GM12878 (cell line): ENCODE data around the gene COL15A1. TPM values are rescaled to one million over a fixed set of nuclear protein-coding genes. Genes with fewer than 3 reads are reported as not detected.

Experiments used
- ATAC-seq: fragments of 200-7000 bp; cut with Tn5 transposase; 3 replicates; pipeline ENCODE4 v1.9.1; 2020; ENCODE audit warnings: mild to moderate bottlenecking, moderate library complexity
- BruUV-seq: library from RNA; stranded (reverse); fragments of 400-500 nt; replicated peaks from 2 replicates; lab custom pipeline; 2021; lab: Mats Ljungman, UMichigan
- CTCF ChIA-PET: fragments of 300-600 bp; sonication (Branson Sonifier 250); formaldehyde crosslinking; extraction: SDS; loops from one replicate; lab custom pipeline; 2021; ENCODE audit warnings: inconsistent platforms; lab: Yijun Ruan, JAX
- POLR2A ChIA-PET: fragments of 350-600 bp; formaldehyde crosslinking; extraction: SDS; loops from one replicate; lab custom pipeline; 2021; ENCODE audit warnings: inconsistent platforms; lab: Charles Lee
- RAD21 ChIA-PET: fragments of 300-600 bp; sonication (Branson Sonifier 250); formaldehyde crosslinking; loops from one replicate; lab custom pipeline; 2023; ENCODE audit warnings: antibody characterized with exemption; ENCODE audit not compliant: unreplicated experiment; lab: Charles Lee
- SMC1A ChIA-PET: fragments of 300-600 bp; sonication (Branson Sonifier 250); formaldehyde crosslinking; loops from one replicate; lab custom pipeline; 2023; ENCODE audit not compliant: unreplicated experiment, uncharacterized antibody; lab: Charles Lee
- DNase-seq: peaks from one replicate; pipeline ENCODE4 v3.0.0-alpha.2; 2011; ENCODE audit warnings: low read depth, low spot score
- FAIRE-seq: peaks from 3 replicates; lab custom pipeline; 2011; peaks lifted over from hg19 to GRCh38; lab: Jason Lieb, UNC
- H2AFZ ChIP-seq: 2 replicates; pipeline ENCODE4 v1.6.0; 2011; ENCODE audit warnings: low read depth, low read length, control low read depth; ENCODE audit not compliant: control insufficient read depth
- H3K27ac ChIP-seq: 2 replicates; pipeline ENCODE4 v1.5.1; 2011; ENCODE audit warnings: control low read depth; ENCODE audit not compliant: control insufficient read depth, insufficient read depth
- H3K27me3 ChIP-seq, 2 experiments: replicated peaks in 1 of 2; 2 replicates each; pipeline versions ENCODE4 v1.6.0 to v1.6.1; 2011; ENCODE audit warnings: low read length in 1 of 2; ENCODE audit not compliant: control insufficient read depth in 2 of 2, insufficient read depth in 2 of 2
- H3K36me3 ChIP-seq, 2 experiments: 2 replicates each; pipeline ENCODE4 v1.5.1; 2011; ENCODE audit warnings: low read length in 1 of 2; ENCODE audit not compliant: control insufficient read depth in 2 of 2, insufficient read depth in 2 of 2
- H3K4me1 ChIP-seq: 2 replicates; pipeline ENCODE4 v1.6.1; 2011; ENCODE audit warnings: mild to moderate bottlenecking, low read length, moderate library complexity, mixed read lengths; ENCODE audit not compliant: control insufficient read depth, insufficient read depth
- H3K4me2 ChIP-seq: 2 replicates; pipeline ENCODE4 v1.6.0; 2011; ENCODE audit warnings: control low read depth; ENCODE audit not compliant: control insufficient read depth, insufficient read depth
- H3K4me3 ChIP-seq: fragments of 200-600 bp; sonication (generic); 2 replicates; pipeline ENCODE4 v1.5.1; 2016
- H3K79me2 ChIP-seq: 2 replicates; pipeline ENCODE4 v1.6.0; 2011; ENCODE audit warnings: low read length; ENCODE audit not compliant: control insufficient read depth, insufficient read depth
- H3K9ac ChIP-seq: 2 replicates; pipeline ENCODE4 v1.8.0; 2011; ENCODE audit warnings: low read length, control low read depth, mixed read lengths; ENCODE audit not compliant: control insufficient read depth, insufficient read depth
- H3K9me3 ChIP-seq: replicated peaks from 3 replicates; pipeline ENCODE4 v1.5.1; 2011; ENCODE audit warnings: mild to moderate bottlenecking, low read length; ENCODE audit not compliant: control insufficient read depth, insufficient read depth
- H4K20me1 ChIP-seq: 2 replicates; pipeline ENCODE4 v1.6.0; 2011; ENCODE audit not compliant: control insufficient read depth, insufficient read depth
- ATF7 ChIP-seq: fragments of 450-650 bp; IDR thresholded peaks from 2 replicates; pipeline ENCODE4 v1.6.1; 2016; ENCODE audit warnings: low read depth, mild to moderate bottlenecking
- CBX3 ChIP-seq: fragments of 200-600 bp; sonication (generic); IDR thresholded peaks from 2 replicates; pipeline ENCODE4 v1.6.1; 2016; ENCODE audit warnings: low read depth, borderline replicate concordance
- EGR1 ChIP-seq, 2 experiments: IDR thresholded peaks; 1 replicate in 1 of 2; 2 replicates in 1 of 2; pipeline ENCODE4 v1.6.1; 2011 to 2012; ENCODE audit warnings: low read depth in 2 of 2, low read length in 2 of 2, borderline replicate concordance in 1 of 2, mild to moderate bottlenecking in 1 of 2, moderate library complexity in 1 of 2
- HCFC1 ChIP-seq: fragments of 150-350 bp; IDR thresholded peaks from 2 replicates; pipeline ENCODE4 v1.6.1; 2014; ENCODE audit warnings: low read length
- HDAC2 ChIP-seq: fragments of 200-600 bp; sonication (generic); IDR thresholded peaks from 2 replicates; pipeline ENCODE4 v1.6.1; 2017
- LARP7 ChIP-seq: fragments of 450-650 bp; IDR thresholded peaks from 2 replicates; pipeline ENCODE4 v1.6.1; 2017; ENCODE audit warnings: mild to moderate bottlenecking
- NFIC ChIP-seq: IDR thresholded peaks from 2 replicates; pipeline ENCODE4 v1.6.1; 2012; ENCODE audit warnings: low read depth, mild to moderate bottlenecking, inconsistent platforms, low read length, moderate library complexity
- RBBP5 ChIP-seq: fragments of 200-600 bp; sonication (generic); conservative IDR thresholded peaks from 2 replicates; pipeline ENCODE4 v1.6.1; 2016
- SUZ12 ChIP-seq: fragments of 200-600 bp; sonication (generic); IDR thresholded peaks from one replicate; pipeline ENCODE4 v1.6.1; 2018; ENCODE audit warnings: antibody characterized with exemption, mild to moderate bottlenecking; ENCODE audit not compliant: unreplicated experiment
- TAF1 ChIP-seq: IDR thresholded peaks from 2 replicates; pipeline ENCODE4 v1.6.1; 2011; ENCODE audit warnings: mild to moderate bottlenecking, low read depth, low read length, borderline replicate concordance
- YBX1 ChIP-seq: fragments of 450-650 bp; IDR thresholded peaks from 2 replicates; pipeline ENCODE4 v1.6.1; 2016; ENCODE audit warnings: antibody characterized with exemption
- ZSCAN29 ChIP-seq: fragments of 450-650 bp; IDR thresholded peaks from 2 replicates; pipeline ENCODE4 v1.6.1; 2017; ENCODE audit warnings: mild to moderate bottlenecking, moderate library complexity
- WGBS: methylation state at CpG from one replicate; pipeline ENCODE4 v1.1.6; 2016; ENCODE audit warnings: low lambda C conversion rate; ENCODE audit not compliant: insufficient replicate concordance, insufficient coverage; ENCODE audit errors: missing lambda C conversion rate; 5-methylcytosine and 5-hydroxymethylcytosine counted together
- in situ Hi-C: fragments of 300-500 bp; cut with MboI; formaldehyde crosslinking; loops from 9 replicates; pipeline ENCODE4 v1.14.3; 2018; ENCODE audit warnings: mixed read lengths
- intact Hi-C: fragments of 100-400 bp; cut with micrococcal nuclease; formaldehyde crosslinking; loops from one replicate; pipeline ENCODE4 v1.14.2; 2022; ENCODE audit not compliant: unreplicated experiment
- polyA plus RNA-seq, 11 experiments: library from polyadenylated mRNA; depleted of rRNA in 4 of 11; unstranded in 6 of 11; stranded (reverse) in 5 of 11; fragments of >200 nt; fragmentation: Nextera tagmentation in 4 of 11; fragmentation: Illumina TruSeq in 1 of 11; extraction: Ambion mirVana in 4 of 11; extraction: Trizol in 1 of 11; gene quantifications; 1 replicate in 1 of 11; 2 replicates in 10 of 11; pipeline versions ENCODE4 v1.2.1 to v1.2.3, GENCODE V29; 2011 to 2016; ENCODE audit warnings: inconsistent platforms in 2 of 11, missing spikeins in 2 of 11, low read depth in 1 of 11
- total RNA-seq, 4 experiments: library from RNA; depleted of rRNA in 3 of 4; stranded (reverse); fragments of >200 nt in 3 of 4; fragmentation: Illumina TruSeq in 1 of 4; extraction: Trizol in 1 of 4; gene quantifications; 2 replicates each; pipeline versions ENCODE4 v1.2.1 to v1.2.3, GENCODE V29; 2013 to 2021
- TF ChIP-seq, protein P1 (sequence below): fragments of 450-650 bp; IDR thresholded peaks from 2 replicates; pipeline ENCODE4 v1.6.1; 2017; ENCODE audit warnings: mild to moderate bottlenecking, moderate library complexity
- TF ChIP-seq, protein P2 (sequence below): fragments of 450-650 bp; conservative IDR thresholded peaks from 2 replicates; pipeline ENCODE4 v1.6.1; 2017; ENCODE audit warnings: mild to moderate bottlenecking, moderate library complexity
- TF ChIP-seq, protein P3 (sequence below): fragments of 450-650 bp; IDR thresholded peaks from 2 replicates; pipeline ENCODE4 v1.6.1; 2016; ENCODE audit warnings: mild to moderate bottlenecking
- TF ChIP-seq, protein P4 (sequence below): fragments of 150-350 bp; IDR thresholded peaks from 2 replicates; pipeline ENCODE4 v1.6.1; 2014; ENCODE audit warnings: mild to moderate bottlenecking, low read depth, low read length

The COL15A1 gene
- total and polyA plus RNA-seq, 10 of the 15 experiments (the other 5 are each of a cell fraction or from before 2014, with no cell fraction given): 0.01 to 0.28 (median 0.06) TPM; not detected in 2

DNA sequence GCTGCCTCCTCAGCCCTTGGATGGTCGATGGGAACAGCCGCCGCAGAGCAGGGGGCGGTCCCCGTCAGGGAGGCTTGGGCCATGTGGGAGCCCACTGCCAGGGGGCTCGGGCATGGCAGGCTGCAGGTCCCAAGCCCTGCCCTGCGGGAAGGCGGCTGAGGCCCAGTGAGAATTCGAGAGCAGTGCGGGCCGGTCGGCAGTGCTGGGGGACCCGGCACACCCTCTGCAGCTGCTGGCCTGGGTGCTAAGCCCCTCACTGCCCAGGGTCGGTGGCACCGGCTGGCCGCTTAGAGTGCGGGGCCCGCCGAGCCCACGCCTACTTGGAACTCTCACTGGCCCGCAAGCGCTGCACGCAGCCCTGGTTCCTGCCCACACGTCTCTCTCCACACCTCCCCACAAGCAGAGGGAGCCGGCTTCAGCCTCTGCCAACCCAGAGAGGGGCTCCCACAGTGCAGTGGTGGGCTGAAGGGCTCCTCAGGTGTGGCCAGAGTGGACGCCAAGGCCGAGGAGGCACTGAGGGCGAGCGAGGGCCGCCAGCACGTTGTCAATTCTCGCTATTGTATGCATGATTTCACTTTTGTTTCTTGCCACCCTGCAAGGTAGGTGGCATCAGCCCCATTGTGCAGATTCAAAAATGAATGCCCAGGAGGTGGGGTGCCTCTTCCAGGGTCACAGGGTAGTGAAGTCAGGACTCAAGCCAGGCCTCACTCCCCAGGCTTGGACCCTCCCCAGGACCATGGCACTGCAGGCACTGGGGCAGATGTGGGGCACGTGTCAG lies 48.6 kb downstream of the COL15A1 start:
- Histone ChIP-seq H3K9ac (no peak overlapping the region), H3K79me2 (no peaks in the 10 kb centered on the region), H3K4me1 (peaks cover 13% of the 10 kb centered on the region), H3K36me3 (no peaks in the 10 kb centered on the region), H2AFZ (no peak overlapping the region), H3K27me3 (no peaks in the 10 kb centered on the region), H3K4me3 (no peak overlapping the region), H3K9me3 (no peaks in the 10 kb centered on the region; the same call in 2 of the 3 replicates), H3K4me2 (peak overlapping the region; percentile 24; the same call in 1 of the 2 replicates), H4K20me1 (no peaks in the 10 kb centered on the region), H3K27ac (no peak overlapping the region)
- 42% methylated on average over 31 of the region's 33 CpGs for WGBS
- SMC1A ChIA-PET: interaction anchor here (1.1 to 7.7 kb wide), 4 partner anchors 9 to 145 kb away, joined by 3 to 110 read pairs (median 4); no protein-coding TSS in a partner anchor
- ATAC-seq (no peak), DNase-seq (no peak), FAIRE-seq (no peak)
- in situ Hi-C loops (no loop called here), intact Hi-C loops (no loop called here)
- POLR2A ChIA-PET: no interaction called here
- RAD21 ChIA-PET: interaction anchor here (0.8 to 1.7 kb wide), 3 partner anchors 17 to 149 kb away, joined by 3 to 5 read pairs (median 3); no protein-coding TSS in a partner anchor
- CTCF ChIA-PET: interaction anchor here (1.1 to 12.5 kb wide), 4 partner anchors 16 to 145 kb away, joined by 4 to 304 read pairs (median 6); no protein-coding TSS in a partner anchor
- no TSS peak for BruUV-seq
- TF ChIP-seq HDAC2 (no peak), NFIC (no peak), RBBP5 (no peak), EGR1 (IDR thresholded peaks at IDR 0.05; ENCODE audit: borderline replicate concordance in 1 of 2, low read depth in 2 of 2, low read length in 2 of 2) (no peak), SUZ12 (no peak), CBX3 (no peak), TAF1 (no peak), ZSCAN29 (no peak), ATF7 (no peak), LARP7 (no peak), YBX1 (no peak), HCFC1 (no peak)
- TF ChIP-seq, protein P1, sequence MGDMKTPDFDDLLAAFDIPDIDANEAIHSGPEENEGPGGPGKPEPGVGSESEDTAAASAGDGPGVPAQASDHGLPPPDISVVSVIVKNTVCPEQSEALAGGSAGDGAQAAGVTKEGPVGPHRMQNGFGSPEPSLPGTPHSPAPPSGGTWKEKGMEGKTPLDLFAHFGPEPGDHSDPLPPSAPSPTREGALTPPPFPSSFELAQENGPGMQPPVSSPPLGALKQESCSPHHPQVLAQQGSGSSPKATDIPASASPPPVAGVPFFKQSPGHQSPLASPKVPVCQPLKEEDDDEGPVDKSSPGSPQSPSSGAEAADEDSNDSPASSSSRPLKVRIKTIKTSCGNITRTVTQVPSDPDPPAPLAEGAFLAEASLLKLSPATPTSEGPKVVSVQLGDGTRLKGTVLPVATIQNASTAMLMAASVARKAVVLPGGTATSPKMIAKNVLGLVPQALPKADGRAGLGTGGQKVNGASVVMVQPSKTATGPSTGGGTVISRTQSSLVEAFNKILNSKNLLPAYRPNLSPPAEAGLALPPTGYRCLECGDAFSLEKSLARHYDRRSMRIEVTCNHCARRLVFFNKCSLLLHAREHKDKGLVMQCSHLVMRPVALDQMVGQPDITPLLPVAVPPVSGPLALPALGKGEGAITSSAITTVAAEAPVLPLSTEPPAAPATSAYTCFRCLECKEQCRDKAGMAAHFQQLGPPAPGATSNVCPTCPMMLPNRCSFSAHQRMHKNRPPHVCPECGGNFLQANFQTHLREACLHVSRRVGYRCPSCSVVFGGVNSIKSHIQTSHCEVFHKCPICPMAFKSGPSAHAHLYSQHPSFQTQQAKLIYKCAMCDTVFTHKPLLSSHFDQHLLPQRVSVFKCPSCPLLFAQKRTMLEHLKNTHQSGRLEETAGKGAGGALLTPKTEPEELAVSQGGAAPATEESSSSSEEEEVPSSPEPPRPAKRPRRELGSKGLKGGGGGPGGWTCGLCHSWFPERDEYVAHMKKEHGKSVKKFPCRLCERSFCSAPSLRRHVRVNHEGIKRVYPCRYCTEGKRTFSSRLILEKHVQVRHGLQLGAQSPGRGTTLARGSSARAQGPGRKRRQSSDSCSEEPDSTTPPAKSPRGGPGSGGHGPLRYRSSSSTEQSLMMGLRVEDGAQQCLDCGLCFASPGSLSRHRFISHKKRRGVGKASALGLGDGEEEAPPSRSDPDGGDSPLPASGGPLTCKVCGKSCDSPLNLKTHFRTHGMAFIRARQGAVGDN: no peak
- TF ChIP-seq, protein P2, sequence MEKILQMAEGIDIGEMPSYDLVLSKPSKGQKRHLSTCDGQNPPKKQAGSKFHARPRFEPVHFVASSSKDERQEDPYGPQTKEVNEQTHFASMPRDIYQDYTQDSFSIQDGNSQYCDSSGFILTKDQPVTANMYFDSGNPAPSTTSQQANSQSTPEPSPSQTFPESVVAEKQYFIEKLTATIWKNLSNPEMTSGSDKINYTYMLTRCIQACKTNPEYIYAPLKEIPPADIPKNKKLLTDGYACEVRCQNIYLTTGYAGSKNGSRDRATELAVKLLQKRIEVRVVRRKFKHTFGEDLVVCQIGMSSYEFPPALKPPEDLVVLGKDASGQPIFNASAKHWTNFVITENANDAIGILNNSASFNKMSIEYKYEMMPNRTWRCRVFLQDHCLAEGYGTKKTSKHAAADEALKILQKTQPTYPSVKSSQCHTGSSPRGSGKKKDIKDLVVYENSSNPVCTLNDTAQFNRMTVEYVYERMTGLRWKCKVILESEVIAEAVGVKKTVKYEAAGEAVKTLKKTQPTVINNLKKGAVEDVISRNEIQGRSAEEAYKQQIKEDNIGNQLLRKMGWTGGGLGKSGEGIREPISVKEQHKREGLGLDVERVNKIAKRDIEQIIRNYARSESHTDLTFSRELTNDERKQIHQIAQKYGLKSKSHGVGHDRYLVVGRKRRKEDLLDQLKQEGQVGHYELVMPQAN: no peak
- TF ChIP-seq, protein P3, sequence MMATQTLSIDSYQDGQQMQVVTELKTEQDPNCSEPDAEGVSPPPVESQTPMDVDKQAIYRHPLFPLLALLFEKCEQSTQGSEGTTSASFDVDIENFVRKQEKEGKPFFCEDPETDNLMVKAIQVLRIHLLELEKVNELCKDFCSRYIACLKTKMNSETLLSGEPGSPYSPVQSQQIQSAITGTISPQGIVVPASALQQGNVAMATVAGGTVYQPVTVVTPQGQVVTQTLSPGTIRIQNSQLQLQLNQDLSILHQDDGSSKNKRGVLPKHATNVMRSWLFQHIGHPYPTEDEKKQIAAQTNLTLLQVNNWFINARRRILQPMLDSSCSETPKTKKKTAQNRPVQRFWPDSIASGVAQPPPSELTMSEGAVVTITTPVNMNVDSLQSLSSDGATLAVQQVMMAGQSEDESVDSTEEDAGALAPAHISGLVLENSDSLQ: no peak
- TF ChIP-seq, protein P4, sequence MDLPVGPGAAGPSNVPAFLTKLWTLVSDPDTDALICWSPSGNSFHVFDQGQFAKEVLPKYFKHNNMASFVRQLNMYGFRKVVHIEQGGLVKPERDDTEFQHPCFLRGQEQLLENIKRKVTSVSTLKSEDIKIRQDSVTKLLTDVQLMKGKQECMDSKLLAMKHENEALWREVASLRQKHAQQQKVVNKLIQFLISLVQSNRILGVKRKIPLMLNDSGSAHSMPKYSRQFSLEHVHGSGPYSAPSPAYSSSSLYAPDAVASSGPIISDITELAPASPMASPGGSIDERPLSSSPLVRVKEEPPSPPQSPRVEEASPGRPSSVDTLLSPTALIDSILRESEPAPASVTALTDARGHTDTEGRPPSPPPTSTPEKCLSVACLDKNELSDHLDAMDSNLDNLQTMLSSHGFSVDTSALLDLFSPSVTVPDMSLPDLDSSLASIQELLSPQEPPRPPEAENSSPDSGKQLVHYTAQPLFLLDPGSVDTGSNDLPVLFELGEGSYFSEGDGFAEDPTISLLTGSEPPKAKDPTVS: no peak
